Diencephalon (tissue), 1 donor: Measurements from ENCODE around the gene FGF6. TPM values are rescaled to one million over a fixed set of nuclear protein-coding genes. Genes with fewer than 3 reads are reported as not detected.

Source experiments
- total RNA-seq: library from RNA; depleted of rRNA; stranded (reverse); fragments of >200 nt; gene quantifications from one replicate; pipeline ENCODE4 v1.2.3, GENCODE V29; 2014

FGF6 gene
- total RNA-seq = not detected

GRCh38 chr12:4445156-4446101, at the start of gene FGF6:
TSS of gene FGF6 (minus strand) at chr12:4445815. CDS start at chr12:4445570, 245 bp downstream.

Other genes starting within 250 kb of the FGF6 start
- gene CCND2, start 172.1 kb downstream of the FGF6 start, total RNA-seq = 191 TPM
- 9.0 TPM for gene TIGAR, start 124.6 kb downstream of the FGF6 start, total RNA-seq
- not detected for gene FGF23, start 66.1 kb downstream of the FGF6 start, total RNA-seq
- gene RAD51AP1, start 93.1 kb upstream of the FGF6 start, total RNA-seq = 7.8 TPM
- gene DYRK4, start 116.4 kb upstream of the FGF6 start, total RNA-seq = 27.7 TPM
- gene AKAP3, start 203.2 kb upstream of the FGF6 start, total RNA-seq = 3.7 TPM
- gene NDUFA9, start 203.3 kb upstream of the FGF6 start, total RNA-seq = 41.5 TPM